B cell (primary cell): Measurements from ENCODE around the gene IGSF1. TPM values are rescaled to one million over a fixed set of nuclear protein-coding genes. Genes with fewer than 3 reads are reported as not detected.

Source experiments
- ATAC-seq: fragments of 200-7000 bp; cut with Tn5 transposase; one replicate; pipeline ENCODE4 v1.10.0; 2021; ENCODE audit warnings: low read depth, mild to moderate bottlenecking, moderate number of reproducible peaks, moderate library complexity
- CTCF ChIA-PET: fragments of 350-600 bp; sonication (Branson Sonifier 250); formaldehyde crosslinking; loops from one replicate; lab custom pipeline; 2021; ENCODE audit warnings: antibody characterized with exemption, inconsistent platforms; lab: Charles Lee
- POLR2A ChIA-PET: fragments of 350-600 bp; sonication (Branson Sonifier 250); formaldehyde crosslinking; loops from one replicate; lab custom pipeline; 2021; ENCODE audit warnings: antibody characterized with exemption; lab: Charles Lee
- DNase-seq: peaks from one replicate; pipeline ENCODE4 v3.0.0; 2013
- H2AFZ ChIP-seq: 2 replicates; pipeline ENCODE4 v1.6.1; 2012; ENCODE audit warnings: mild to moderate bottlenecking, low read depth, low read length; ENCODE audit not compliant: insufficient read depth, poor library complexity, severe bottlenecking
- H3K27ac ChIP-seq, 2 donors: 1 replicate in 1 of 2; 2 replicates in 1 of 2; pipeline ENCODE4 v1.5.1; 2012 to 2013; ENCODE audit warnings: low read length in 2 of 2, mild to moderate bottlenecking in 2 of 2, moderate library complexity in 1 of 2
- H3K27me3 ChIP-seq, 4 experiments: fragments of 200-600 bp in 1 of 4; sonication (generic) in 1 of 4; replicated peaks in 1 of 4; 1 replicate in 2 of 4; 2 replicates in 2 of 4; pipeline versions ENCODE4 v1.6.1 to v1.7.0; 2013 to 2016; ENCODE audit warnings: low read length in 3 of 4, mild to moderate bottlenecking in 2 of 4, mixed read lengths in 1 of 4, moderate library complexity in 1 of 4; ENCODE audit not compliant: insufficient read depth in 4 of 4, control insufficient read depth in 3 of 4; ENCODE audit errors: control extremely low read depth in 1 of 4
- H3K36me3 ChIP-seq, 2 experiments: replicated peaks in 1 of 2; 1 replicate in 1 of 2; 2 replicates in 1 of 2; pipeline versions ENCODE4 v1.6.1 to v1.7.1; 2013; ENCODE audit warnings: low read length in 1 of 2; ENCODE audit not compliant: insufficient read depth in 2 of 2, control insufficient read depth in 1 of 2; ENCODE audit errors: control extremely low read depth in 1 of 2, extremely low read depth in 1 of 2
- H3K4me1 ChIP-seq, 2 donors: fragments of 200-600 bp in 1 of 2; sonication (generic) in 1 of 2; 1 replicate in 1 of 2; 2 replicates in 1 of 2; pipeline versions ENCODE4 v1.5.1 to v1.6.1; 2013 to 2017; ENCODE audit warnings: low read length in 2 of 2; ENCODE audit not compliant: control insufficient read depth in 2 of 2, insufficient read depth in 2 of 2
- H3K4me2 ChIP-seq: replicated peaks from 2 replicates; pipeline ENCODE3; 2012; ENCODE audit warnings: mild to moderate bottlenecking, low read depth, low read length; ENCODE audit not compliant: poor library complexity, severe bottlenecking
- H3K4me3 ChIP-seq, 5 experiments: fragments of 200-600 bp in 1 of 5; sonication (generic) in 1 of 5; 1 replicate in 3 of 5; 2 replicates in 2 of 5; pipeline versions ENCODE4 v1.5.1 to v1.7.0; 2011 to 2016; ENCODE audit warnings: low read length in 4 of 5, mild to moderate bottlenecking in 4 of 5, low read depth in 2 of 5, control low read depth in 1 of 5, moderate library complexity in 1 of 5; ENCODE audit not compliant: insufficient read depth in 1 of 5; ENCODE audit errors: control extremely low read depth in 1 of 5, extremely low read depth in 1 of 5
- H3K79me2 ChIP-seq: fragments of 200-600 bp; sonication (generic); one replicate; pipeline ENCODE4 v1.6.0; 2016; ENCODE audit warnings: low read length; ENCODE audit not compliant: control insufficient read depth, insufficient read depth
- H3K9ac ChIP-seq: fragments of 200-600 bp; sonication (generic); 2 replicates; pipeline ENCODE4 v1.6.1; 2017; ENCODE audit warnings: mild to moderate bottlenecking, low read length, moderate library complexity
- H3K9me3 ChIP-seq, 3 donors: one replicate each; pipeline versions ENCODE4 v1.6.1 to v1.7.1; 2013; ENCODE audit warnings: low read length in 2 of 3; ENCODE audit not compliant: control insufficient read depth in 2 of 3, insufficient read depth in 1 of 3; ENCODE audit errors: control extremely low read depth in 1 of 3
- H4K20me1 ChIP-seq: 2 replicates; pipeline ENCODE4 v1.6.0; 2012; ENCODE audit warnings: mild to moderate bottlenecking, low read length; ENCODE audit not compliant: insufficient read depth, control insufficient read depth, poor library complexity, severe bottlenecking
- H3K27ac Mint-ChIP-seq: one replicate; pipeline ENCODE4 v1.8.0; 2021; ENCODE audit warnings: mixed read lengths
- H3K27me3 Mint-ChIP-seq: one replicate; pipeline ENCODE4 v1.8.0; 2021; ENCODE audit warnings: mixed read lengths
- H3K4me1 Mint-ChIP-seq: one replicate; pipeline ENCODE4 v1.8.0; 2021; ENCODE audit warnings: mixed read lengths
- H3K4me3 Mint-ChIP-seq: one replicate; pipeline ENCODE4 v1.8.0; 2021; ENCODE audit warnings: mixed read lengths
- H3K9me3 Mint-ChIP-seq: one replicate; pipeline ENCODE4 v1.8.0; 2022; ENCODE audit warnings: mixed read lengths; ENCODE audit not compliant: insufficient read depth
- EZH2 ChIP-seq: IDR thresholded peaks from 2 replicates; pipeline ENCODE4 v1.6.1; 2012; ENCODE audit warnings: borderline replicate concordance, low read depth, mild to moderate bottlenecking, moderate library complexity, low read length; ENCODE audit not compliant: insufficient read depth, poor library complexity, severe bottlenecking
- WGBS: methylation state at CpG from one replicate; pipeline ENCODE4 v1.1.5; 2013; ENCODE audit warnings: missing lambda C conversion rate; ENCODE audit not compliant: insufficient coverage; 5-methylcytosine and 5-hydroxymethylcytosine counted together
- intact Hi-C: fragments of 100-400 bp; cut with micrococcal nuclease; formaldehyde crosslinking; loops from one replicate; pipeline ENCODE4 v1.10.0; 2022
- polyA plus RNA-seq: library from polyadenylated mRNA; depleted of rRNA; stranded (reverse); fragments of >200 nt; gene quantifications from 2 replicates; pipeline ENCODE4 v1.2.3, GENCODE V29; 2012
- total RNA-seq, 2 donors: library from RNA; stranded (reverse); fragments of 120-200 nt in 1 of 2; gene quantifications; 1 replicate in 1 of 2; 2 replicates in 1 of 2; pipeline versions ENCODE4 v1.2.3 to v1.2.4, GENCODE V29; 2013 to 2022
- TF ChIP-seq, protein P1 (sequence below): fragments of 200-600 bp; IDR thresholded peaks from one replicate; pipeline ENCODE4 v1.8.0; 2022; ENCODE audit warnings: antibody characterized with exemption, mild to moderate bottlenecking

IGSF1 gene
- total and polyA plus RNA-seq, 2 donors (not counting 1 experiment from before 2014, with no cell fraction given), result not detected

DNA sequence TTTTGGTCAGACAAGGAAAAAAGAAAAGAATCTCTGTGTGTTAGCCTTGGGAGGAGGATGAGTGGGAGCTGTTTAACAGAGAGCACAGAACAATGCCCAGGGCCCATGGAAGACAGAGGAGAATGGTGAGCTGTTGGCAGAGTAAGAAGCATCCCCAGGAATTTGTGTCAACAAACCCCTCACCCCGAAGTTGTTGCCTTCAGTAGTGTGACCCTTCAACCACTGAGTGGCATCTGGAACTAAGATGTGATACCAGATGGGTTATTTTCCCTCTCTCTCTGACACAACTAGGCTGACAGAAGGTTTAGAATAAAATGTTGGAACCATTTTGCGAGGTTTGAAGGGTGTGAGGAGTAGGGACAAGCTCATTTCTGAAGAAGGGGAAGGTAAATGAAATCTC lies 25.1 kb downstream of the IGSF1 start:
- H3K4me1 Mint-ChIP-seq, result no peaks in the 10 kb centered on the region
- intact Hi-C loops, result no loop called here
- no peak for TF ChIP-seq EZH2
- TF ChIP-seq, protein P1, sequence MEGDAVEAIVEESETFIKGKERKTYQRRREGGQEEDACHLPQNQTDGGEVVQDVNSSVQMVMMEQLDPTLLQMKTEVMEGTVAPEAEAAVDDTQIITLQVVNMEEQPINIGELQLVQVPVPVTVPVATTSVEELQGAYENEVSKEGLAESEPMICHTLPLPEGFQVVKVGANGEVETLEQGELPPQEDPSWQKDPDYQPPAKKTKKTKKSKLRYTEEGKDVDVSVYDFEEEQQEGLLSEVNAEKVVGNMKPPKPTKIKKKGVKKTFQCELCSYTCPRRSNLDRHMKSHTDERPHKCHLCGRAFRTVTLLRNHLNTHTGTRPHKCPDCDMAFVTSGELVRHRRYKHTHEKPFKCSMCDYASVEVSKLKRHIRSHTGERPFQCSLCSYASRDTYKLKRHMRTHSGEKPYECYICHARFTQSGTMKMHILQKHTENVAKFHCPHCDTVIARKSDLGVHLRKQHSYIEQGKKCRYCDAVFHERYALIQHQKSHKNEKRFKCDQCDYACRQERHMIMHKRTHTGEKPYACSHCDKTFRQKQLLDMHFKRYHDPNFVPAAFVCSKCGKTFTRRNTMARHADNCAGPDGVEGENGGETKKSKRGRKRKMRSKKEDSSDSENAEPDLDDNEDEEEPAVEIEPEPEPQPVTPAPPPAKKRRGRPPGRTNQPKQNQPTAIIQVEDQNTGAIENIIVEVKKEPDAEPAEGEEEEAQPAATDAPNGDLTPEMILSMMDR, result no peak
- Histone ChIP-seq H3K27me3 (no peaks in the 10 kb centered on the region), H3K9ac (no peak overlapping the region), H3K4me2 (no peak overlapping the region), H3K36me3 (no peaks in the 10 kb centered on the region), H3K27ac (no peak overlapping the region), H3K4me3 (no peak overlapping the region), H3K79me2 (no peaks in the 10 kb centered on the region), H3K4me1 (no peaks in the 10 kb centered on the region), H3K9me3 (no peaks in the 10 kb centered on the region), H2AFZ (no peak overlapping the region), H4K20me1 (no peaks in the 10 kb centered on the region)
- WGBS, result no CpG with 5 or more reads among the region's 2 CpGs
- no peaks in the 10 kb centered on the region for H3K9me3 Mint-ChIP-seq
- ChIA-PET CTCF (no interaction called here), POLR2A (no interaction called here)
- no peak overlapping the region for H3K27ac Mint-ChIP-seq
- DNase-seq (no peak), ATAC-seq (no peak)
- H3K27me3 Mint-ChIP-seq, result no peaks in the 10 kb centered on the region
- H3K4me3 Mint-ChIP-seq, result no peak overlapping the region

DNA sequence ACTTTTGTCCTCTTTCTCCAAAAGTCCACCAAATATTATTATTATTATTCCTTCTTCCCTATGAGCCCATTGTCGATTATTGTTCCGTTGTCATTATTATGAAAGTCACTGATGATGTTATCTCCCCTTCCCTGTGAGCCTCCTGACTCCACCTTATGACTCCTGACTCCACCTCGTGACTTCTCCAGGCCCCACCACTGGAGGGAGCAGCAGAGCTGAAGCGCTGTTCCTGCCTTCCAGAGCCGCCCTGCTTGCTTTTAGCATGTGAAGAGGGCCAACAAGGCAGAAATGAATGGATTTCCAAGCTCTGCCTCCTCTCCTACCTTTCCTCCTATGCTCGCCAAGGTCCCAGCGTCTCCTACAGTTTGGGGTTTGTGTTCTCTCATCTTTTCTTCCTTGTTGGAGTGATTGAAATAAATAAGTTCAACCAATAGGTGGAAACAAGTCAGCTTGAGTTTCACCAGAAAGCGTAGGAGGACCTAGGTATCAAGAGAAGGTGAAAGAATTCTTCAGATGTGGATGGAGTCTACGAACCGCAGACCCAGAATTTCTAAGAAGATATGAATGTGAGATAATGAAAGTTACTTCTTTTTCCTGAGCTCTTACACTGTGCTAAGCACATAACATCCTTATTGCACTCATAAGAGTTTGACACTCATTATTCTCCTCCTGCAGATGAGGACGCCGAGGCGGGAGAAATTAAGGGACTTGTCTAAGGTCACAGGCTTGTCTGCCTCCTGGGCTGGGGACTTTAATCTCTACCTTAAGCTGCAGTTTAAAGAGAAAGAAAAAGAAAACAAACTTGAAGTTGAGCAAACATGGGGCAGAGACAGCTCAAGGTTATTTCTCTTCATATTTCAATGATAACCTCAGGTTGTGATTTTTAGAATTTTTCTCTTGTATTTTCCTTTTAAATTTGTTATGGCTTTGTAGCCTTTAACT lies 26.1 kb downstream of the IGSF1 start:
- no peak overlapping the region for H3K4me3 ChIP-seq
- CTCF ChIA-PET, result no interaction called here
- H4K20me1 ChIP-seq, result no peaks in the 10 kb centered on the region
- ATAC-seq (no peak), DNase-seq (no peak)
- no peak for TF ChIP-seq EZH2
- TF ChIP-seq, protein P1, result no peak
- H3K27ac ChIP-seq, result no peak overlapping the region
- no peak overlapping the region for H3K4me2 ChIP-seq
- H3K9ac ChIP-seq, result no peak overlapping the region
- Mint-ChIP-seq H3K4me1 (no peaks in the 10 kb centered on the region), H3K27ac (no peak overlapping the region), H3K4me3 (no peak overlapping the region), H3K9me3 (no peaks in the 10 kb centered on the region), H3K27me3 (no peaks in the 10 kb centered on the region)
- no peaks in the 10 kb centered on the region for H3K4me1 ChIP-seq
- H3K27me3 ChIP-seq, result no peaks in the 10 kb centered on the region
- WGBS, result no CpG with 5 or more reads among the region's 13 CpGs
- no peaks in the 10 kb centered on the region for H3K79me2 ChIP-seq
- intact Hi-C loops, result no loop called here
- H3K9me3 ChIP-seq, result no peaks in the 10 kb centered on the region
- H2AFZ ChIP-seq, result no peak overlapping the region
- POLR2A ChIA-PET, result no interaction called here
- no peaks in the 10 kb centered on the region for H3K36me3 ChIP-seq
